Testis (tissue), 2 donors: ENCODE results near the gene GREB1L.

Source experiments
- POLR2A ChIP-seq: fragments of 450-650 bp; IDR thresholded peaks from one replicate; pipeline ENCODE4 v1.6.1; 2017; ENCODE audit warnings: antibody characterized with exemption, mild to moderate bottlenecking, moderate library complexity
- TF ChIP-seq, protein P1 (sequence below), 3 experiments: fragments of 450-650 bp in 2 of 3; fragments of 200-600 bp in 1 of 3; sonication (generic) in 1 of 3; IDR thresholded peaks; one replicate each; pipeline ENCODE4 v1.5.1; 2016 to 2019; ENCODE audit warnings: antibody characterized with exemption in 3 of 3, mild to moderate bottlenecking in 2 of 3, moderate library complexity in 1 of 3

DNA sequence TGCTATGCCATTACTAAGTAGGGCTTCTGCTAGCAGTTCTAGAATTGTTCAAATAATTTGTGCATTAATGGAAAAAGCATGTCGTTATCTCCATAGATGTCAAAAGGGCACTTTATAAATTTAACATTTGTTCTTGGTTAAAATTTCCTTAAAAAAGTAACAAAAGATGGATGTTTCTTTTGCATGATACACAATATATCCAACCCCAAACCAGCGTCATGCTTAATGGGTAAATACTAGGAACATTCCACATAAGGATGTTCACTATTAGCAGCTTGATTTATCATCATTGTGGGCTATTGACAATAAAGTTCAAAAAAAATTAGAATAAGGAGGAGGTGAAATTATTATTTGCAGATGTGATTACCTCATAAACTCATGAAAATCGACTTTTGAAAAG lies 79.7 kb downstream of the GREB1L start:
- TF ChIP-seq, protein P1, sequence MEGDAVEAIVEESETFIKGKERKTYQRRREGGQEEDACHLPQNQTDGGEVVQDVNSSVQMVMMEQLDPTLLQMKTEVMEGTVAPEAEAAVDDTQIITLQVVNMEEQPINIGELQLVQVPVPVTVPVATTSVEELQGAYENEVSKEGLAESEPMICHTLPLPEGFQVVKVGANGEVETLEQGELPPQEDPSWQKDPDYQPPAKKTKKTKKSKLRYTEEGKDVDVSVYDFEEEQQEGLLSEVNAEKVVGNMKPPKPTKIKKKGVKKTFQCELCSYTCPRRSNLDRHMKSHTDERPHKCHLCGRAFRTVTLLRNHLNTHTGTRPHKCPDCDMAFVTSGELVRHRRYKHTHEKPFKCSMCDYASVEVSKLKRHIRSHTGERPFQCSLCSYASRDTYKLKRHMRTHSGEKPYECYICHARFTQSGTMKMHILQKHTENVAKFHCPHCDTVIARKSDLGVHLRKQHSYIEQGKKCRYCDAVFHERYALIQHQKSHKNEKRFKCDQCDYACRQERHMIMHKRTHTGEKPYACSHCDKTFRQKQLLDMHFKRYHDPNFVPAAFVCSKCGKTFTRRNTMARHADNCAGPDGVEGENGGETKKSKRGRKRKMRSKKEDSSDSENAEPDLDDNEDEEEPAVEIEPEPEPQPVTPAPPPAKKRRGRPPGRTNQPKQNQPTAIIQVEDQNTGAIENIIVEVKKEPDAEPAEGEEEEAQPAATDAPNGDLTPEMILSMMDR (IDR thresholded peaks at IDR 0.05), result no peak
- no peak for TF ChIP-seq POLR2A
